ENCODE data around the gene TMCC1. TPM values are rescaled to one million over a fixed set of nuclear protein-coding genes. Genes with fewer than 3 reads are reported as not detected.
"Not testable (repeated sequence)": the region's sequence is repeated elsewhere in the genome, so short reads cannot be mapped to it uniquely, and the experiment has no call there.

TMCC1 gene
- total and polyA plus RNA-seq, 2 donors, result 12.2 to 24.5 TPM

GRCh38 chr3:129611812-129612533 is 281.5 kb downstream of the TMCC1 start:
- no peaks in the 10 kb centered on the region for H3K9me3 ChIP-seq (ENCODE audit: control insufficient read depth in 2 of 2, insufficient read depth in 1 of 2, low read length in 1 of 2)
- no peak overlapping the region for H3K27ac ChIP-seq (ENCODE audit: low read depth in 1 of 2, low read length in 1 of 2)
- H3K27me3 ChIP-seq (ENCODE audit: control insufficient read depth in 2 of 2, insufficient read depth in 1 of 2, low read length in 1 of 2), result peaks cover 0 to 14% of the 10 kb centered on the region in 2 donors
- H3K4me3 ChIP-seq (ENCODE audit: low read length in 2 of 2), result no peak overlapping the region
- WGBS, result 81% methylated on average over 25 of the region's 25 CpGs
- H3K36me3 ChIP-seq (ENCODE audit: control insufficient read depth in 2 of 2, insufficient read depth in 2 of 2, low read length in 1 of 2), result no peaks in the 10 kb centered on the region
- no peak for DNase-seq (ENCODE audit: low read depth in 6 of 9, low spot score in 9 of 9)
- H3K4me1 ChIP-seq (ENCODE audit: control insufficient read depth in 2 of 2, insufficient read depth in 2 of 2, low read length in 2 of 2), result peaks cover 10 to 30% of the 10 kb centered on the region in 2 donors

GRCh38 chr3:129611446-129611800 is 282.1 kb downstream of the TMCC1 start:
- peaks cover 10 to 31% of the 10 kb centered on the region in 2 donors for H3K4me1 ChIP-seq (ENCODE audit: control insufficient read depth in 2 of 2, insufficient read depth in 2 of 2, low read length in 2 of 2)
- H3K27me3 ChIP-seq (ENCODE audit: control insufficient read depth in 2 of 2, insufficient read depth in 1 of 2, low read length in 1 of 2), result peaks cover 0 to 16% of the 10 kb centered on the region in 2 donors
- no peak overlapping the region for H3K27ac ChIP-seq (ENCODE audit: low read depth in 1 of 2, low read length in 1 of 2)

GRCh38 chr3:129610794-129611445 is 282.6 kb downstream of the TMCC1 start:
- not testable (repeated sequence) for H3K27ac ChIP-seq (ENCODE audit: low read depth in 1 of 2, low read length in 1 of 2); H3K36me3 ChIP-seq (ENCODE audit: control insufficient read depth in 2 of 2, insufficient read depth in 2 of 2, low read length in 1 of 2); DNase-seq (ENCODE audit: low read depth in 6 of 9, low spot score in 9 of 9); H3K4me3 ChIP-seq (ENCODE audit: low read length in 2 of 2); H3K9me3 ChIP-seq (ENCODE audit: control insufficient read depth in 2 of 2, insufficient read depth in 1 of 2, low read length in 1 of 2)
- peaks cover 0 to 19% of the 10 kb centered on the region in 2 donors for H3K27me3 ChIP-seq (ENCODE audit: control insufficient read depth in 2 of 2, insufficient read depth in 1 of 2, low read length in 1 of 2)
- WGBS, result 98% methylated on average over 11 of the region's 11 CpGs
- H3K4me1 ChIP-seq (ENCODE audit: control insufficient read depth in 2 of 2, insufficient read depth in 2 of 2, low read length in 2 of 2), result peaks cover 13 to 31% of the 10 kb centered on the region in 2 donors

More at GRCh38 chr3:129611446-129611800, 282.1 kb downstream of the TMCC1 start:
- 88% methylated on average over 9 of the region's 9 CpGs for WGBS
- Histone ChIP-seq H3K4me3 (ENCODE audit: low read length in 2 of 2) (no peak overlapping the region), H3K9me3 (ENCODE audit: control insufficient read depth in 2 of 2, insufficient read depth in 1 of 2, low read length in 1 of 2) (no peaks in the 10 kb centered on the region), H3K36me3 (ENCODE audit: control insufficient read depth in 2 of 2, insufficient read depth in 2 of 2, low read length in 1 of 2) (no peaks in the 10 kb centered on the region)
- no peak for DNase-seq (ENCODE audit: low read depth in 6 of 9, low spot score in 9 of 9)

- Histone ChIP-seq H3K4me3 (ENCODE audit: low read length in 2 of 2) (no peak overlapping the region), H3K36me3 (ENCODE audit: control insufficient read depth in 2 of 2, insufficient read depth in 2 of 2, low read length in 1 of 2) (no peaks in the 10 kb centered on the region), H3K27me3 (ENCODE audit: control insufficient read depth in 2 of 2, insufficient read depth in 1 of 2, low read length in 1 of 2) (peaks cover 0 to 26% of the 10 kb centered on the region in 2 donors), H3K4me1 (ENCODE audit: control insufficient read depth in 2 of 2, insufficient read depth in 2 of 2, low read length in 2 of 2) (peaks cover 15 to 34% of the 10 kb centered on the region in 2 donors), H3K27ac (ENCODE audit: low read depth in 1 of 2, low read length in 1 of 2) (no peak overlapping the region), H3K9me3 (ENCODE audit: control insufficient read depth in 2 of 2, insufficient read depth in 1 of 2, low read length in 1 of 2) (no peaks in the 10 kb centered on the region)
- WGBS, result 78% methylated on average over 10 of the region's 10 CpGs
- DNase-seq (ENCODE audit: low read depth in 6 of 9, low spot score in 9 of 9), result no peak
These were observed 283.2 kb downstream of the TMCC1 start for GRCh38 chr3:129610276-129610675.

GRCh38 chr3:129609591-129610182 is 283.8 kb downstream of the TMCC1 start:
- no peak overlapping the region for H3K27ac ChIP-seq (ENCODE audit: low read depth in 1 of 2, low read length in 1 of 2)
- no peaks in the 10 kb centered on the region for H3K36me3 ChIP-seq (ENCODE audit: control insufficient read depth in 2 of 2, insufficient read depth in 2 of 2, low read length in 1 of 2)
- H3K4me1 ChIP-seq (ENCODE audit: control insufficient read depth in 2 of 2, insufficient read depth in 2 of 2, low read length in 2 of 2), result peaks cover 15 to 34% of the 10 kb centered on the region in 2 donors
- 82% methylated on average over 3 of the region's 3 CpGs for WGBS
- H3K9me3 ChIP-seq (ENCODE audit: control insufficient read depth in 2 of 2, insufficient read depth in 1 of 2, low read length in 1 of 2), result peaks cover 0 to 3% of the 10 kb centered on the region in 2 donors
- H3K4me3 ChIP-seq (ENCODE audit: low read length in 2 of 2), result no peak overlapping the region
- peaks cover 0 to 30% of the 10 kb centered on the region in 2 donors for H3K27me3 ChIP-seq (ENCODE audit: control insufficient read depth in 2 of 2, insufficient read depth in 1 of 2, low read length in 1 of 2)
- no peak for DNase-seq (ENCODE audit: low read depth in 6 of 9, low spot score in 9 of 9)

- Histone ChIP-seq H3K27ac (ENCODE audit: low read depth in 1 of 2, low read length in 1 of 2) (no peak overlapping the region), H3K9me3 (ENCODE audit: control insufficient read depth in 2 of 2, insufficient read depth in 1 of 2, low read length in 1 of 2) (peaks cover 0 to 4% of the 10 kb centered on the region in 2 donors), H3K4me3 (ENCODE audit: low read length in 2 of 2) (no peak overlapping the region), H3K36me3 (ENCODE audit: control insufficient read depth in 2 of 2, insufficient read depth in 2 of 2, low read length in 1 of 2) (no peaks in the 10 kb centered on the region), H3K4me1 (ENCODE audit: control insufficient read depth in 2 of 2, insufficient read depth in 2 of 2, low read length in 2 of 2) (peaks cover 19 to 38% of the 10 kb centered on the region in 2 donors), H3K27me3 (ENCODE audit: control insufficient read depth in 2 of 2, insufficient read depth in 1 of 2, low read length in 1 of 2) (peaks cover 0 to 33% of the 10 kb centered on the region in 2 donors)
- DNase-seq (ENCODE audit: low read depth in 6 of 9, low spot score in 9 of 9), result no peak
- 97% methylated on average over 4 of the region's 4 CpGs for WGBS
These were observed 284.4 kb downstream of the TMCC1 start for GRCh38 chr3:129608936-129609590.

- H3K4me3 ChIP-seq (ENCODE audit: low read length in 2 of 2), result no peak overlapping the region
- peak in 3 of 9 donors; percentile 47 to 70 (median 52) for DNase-seq (ENCODE audit: low read depth in 6 of 9, low spot score in 9 of 9)
- H3K27me3 ChIP-seq (ENCODE audit: control insufficient read depth in 2 of 2, insufficient read depth in 1 of 2, low read length in 1 of 2), result peaks cover 0 to 33% of the 10 kb centered on the region in 2 donors
- no peak overlapping the region for H3K27ac ChIP-seq (ENCODE audit: low read depth in 1 of 2, low read length in 1 of 2)
- H3K4me1 ChIP-seq (ENCODE audit: control insufficient read depth in 2 of 2, insufficient read depth in 2 of 2, low read length in 2 of 2), result peaks cover 25 to 45% of the 10 kb centered on the region in 2 donors
- peaks cover 0 to 5% of the 10 kb centered on the region in 2 donors for H3K36me3 ChIP-seq (ENCODE audit: control insufficient read depth in 2 of 2, insufficient read depth in 2 of 2, low read length in 1 of 2)
- peaks cover 0 to 4% of the 10 kb centered on the region in 2 donors for H3K9me3 ChIP-seq (ENCODE audit: control insufficient read depth in 2 of 2, insufficient read depth in 1 of 2, low read length in 1 of 2)
- 69% methylated on average over 17 of the region's 17 CpGs for WGBS
These were observed 285.2 kb downstream of the TMCC1 start for GRCh38 chr3:129608087-129608935.

- WGBS, result 78% methylated on average over 18 of the region's 18 CpGs
- H3K9me3 ChIP-seq (ENCODE audit: control insufficient read depth in 2 of 2, insufficient read depth in 1 of 2, low read length in 1 of 2), result peaks cover 0 to 4% of the 10 kb centered on the region in 2 donors
- peaks cover 0 to 33% of the 10 kb centered on the region in 2 donors for H3K27me3 ChIP-seq (ENCODE audit: control insufficient read depth in 2 of 2, insufficient read depth in 1 of 2, low read length in 1 of 2)
- DNase-seq (ENCODE audit: low read depth in 6 of 9, low spot score in 9 of 9), result no peak
- H3K4me1 ChIP-seq (ENCODE audit: control insufficient read depth in 2 of 2, insufficient read depth in 2 of 2, low read length in 2 of 2), result peaks cover 32 to 53% of the 10 kb centered on the region in 2 donors
- peak overlapping the region; percentile 52 to 86 for H3K4me3 ChIP-seq (ENCODE audit: low read length in 2 of 2)
- peak overlapping the region; percentile 76 for H3K27ac ChIP-seq (ENCODE audit: low read depth in 1 of 2, low read length in 1 of 2)
- H3K36me3 ChIP-seq (ENCODE audit: control insufficient read depth in 2 of 2, insufficient read depth in 2 of 2, low read length in 1 of 2), result peaks cover 5 to 6% of the 10 kb centered on the region in 2 donors
These were observed 286.0 kb downstream of the TMCC1 start for GRCh38 chr3:129607391-129608068.
